Colonic mucosa (tissue), 4 donors: Measurements from ENCODE around the gene DPH2. TPM values are rescaled to one million over a fixed set of nuclear protein-coding genes. Genes with fewer than 3 reads are reported as not detected.

Experiments
- DNase-seq: peaks from one replicate; pipeline ENCODE4 v3.0.0-alpha.2; 2020
- H3K27ac ChIP-seq: fragments of 200-600 bp; one replicate; pipeline ENCODE4 v1.8.0; 2021
- H3K27me3 ChIP-seq: fragments of 200-600 bp; one replicate; pipeline ENCODE4 v1.8.0; 2021
- H3K36me3 ChIP-seq: fragments of 200-600 bp; one replicate; pipeline ENCODE4 v1.8.0; 2021
- H3K4me1 ChIP-seq: fragments of 200-600 bp; one replicate; pipeline ENCODE4 v1.8.0; 2021; ENCODE audit warnings: mild to moderate bottlenecking
- H3K4me3 ChIP-seq: fragments of 200-600 bp; one replicate; pipeline ENCODE4 v1.8.0; 2021
- H3K9ac ChIP-seq, 2 donors: one replicate each; pipeline ENCODE4 v1.7.0; 2013; ENCODE audit warnings: control low read depth in 2 of 2, low read depth in 2 of 2, low read length in 2 of 2
- H3K9me3 ChIP-seq: fragments of 200-600 bp; one replicate; pipeline ENCODE4 v1.8.0; 2021
- intact Hi-C: fragments of 100-400 bp; cut with DNase I; formaldehyde crosslinking; loops from one replicate; pipeline ENCODE4 v1.14.1; 2022
- total RNA-seq, 2 donors: library from RNA; stranded (reverse); fragmentation: NEBNext Ultra II Directional in 1 of 2; extraction: Animal tissue kit (Norgen Biotek cat#: 25700) in 1 of 2; gene quantifications; one replicate each; pipeline ENCODE4 v1.2.1, GENCODE V29; 2021
- TF ChIP-seq, protein P1 (sequence below): fragments of 200-600 bp; IDR thresholded peaks from one replicate; pipeline ENCODE4 v1.8.0; 2022; ENCODE audit warnings: antibody characterized with exemption, mild to moderate bottlenecking
- donor health status: healthy.
- donor health status: DM: no; HTN: no; CAD: no.
- donor health status: DM: no; HTN: no; CAD: no.

DPH2 gene
- total RNA-seq, 2 donors from 2014 or later, result 11.5 to 43.1 TPM

DNA sequence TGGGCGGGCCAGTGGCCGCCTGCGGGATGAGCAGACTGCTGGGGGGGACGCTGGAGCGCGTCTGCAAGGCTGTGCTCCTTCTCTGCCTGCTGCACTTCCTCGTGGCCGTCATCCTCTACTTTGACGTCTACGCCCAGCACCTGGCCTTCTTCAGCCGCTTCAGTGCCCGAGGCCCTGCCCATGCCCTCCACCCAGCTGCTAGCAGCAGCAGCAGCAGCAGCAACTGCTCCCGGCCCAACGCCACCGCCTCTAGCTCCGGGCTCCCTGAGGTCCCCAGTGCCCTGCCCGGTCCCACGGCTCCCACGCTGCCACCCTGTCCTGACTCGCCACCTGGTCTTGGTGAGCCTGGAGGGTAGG, 11.3 kb downstream of the DPH2 start:
- no peaks in the 10 kb centered on the region for H3K9me3 ChIP-seq
- no peak overlapping the region for H3K4me3 ChIP-seq
- DNase-seq, result peak; percentile 83
- H3K9ac ChIP-seq, result peak overlapping the region in 1 of 2 donors; percentile 72
- no peaks in the 10 kb centered on the region for H3K36me3 ChIP-seq
- H3K27me3 ChIP-seq, result no peaks in the 10 kb centered on the region
- H3K27ac ChIP-seq, result peak overlapping the region; percentile 53
- peaks cover 28% of the 10 kb centered on the region for H3K4me1 ChIP-seq
- intact Hi-C loops, result no loop called here
- TF ChIP-seq, protein P1, sequence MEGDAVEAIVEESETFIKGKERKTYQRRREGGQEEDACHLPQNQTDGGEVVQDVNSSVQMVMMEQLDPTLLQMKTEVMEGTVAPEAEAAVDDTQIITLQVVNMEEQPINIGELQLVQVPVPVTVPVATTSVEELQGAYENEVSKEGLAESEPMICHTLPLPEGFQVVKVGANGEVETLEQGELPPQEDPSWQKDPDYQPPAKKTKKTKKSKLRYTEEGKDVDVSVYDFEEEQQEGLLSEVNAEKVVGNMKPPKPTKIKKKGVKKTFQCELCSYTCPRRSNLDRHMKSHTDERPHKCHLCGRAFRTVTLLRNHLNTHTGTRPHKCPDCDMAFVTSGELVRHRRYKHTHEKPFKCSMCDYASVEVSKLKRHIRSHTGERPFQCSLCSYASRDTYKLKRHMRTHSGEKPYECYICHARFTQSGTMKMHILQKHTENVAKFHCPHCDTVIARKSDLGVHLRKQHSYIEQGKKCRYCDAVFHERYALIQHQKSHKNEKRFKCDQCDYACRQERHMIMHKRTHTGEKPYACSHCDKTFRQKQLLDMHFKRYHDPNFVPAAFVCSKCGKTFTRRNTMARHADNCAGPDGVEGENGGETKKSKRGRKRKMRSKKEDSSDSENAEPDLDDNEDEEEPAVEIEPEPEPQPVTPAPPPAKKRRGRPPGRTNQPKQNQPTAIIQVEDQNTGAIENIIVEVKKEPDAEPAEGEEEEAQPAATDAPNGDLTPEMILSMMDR, result no peak

DNA sequence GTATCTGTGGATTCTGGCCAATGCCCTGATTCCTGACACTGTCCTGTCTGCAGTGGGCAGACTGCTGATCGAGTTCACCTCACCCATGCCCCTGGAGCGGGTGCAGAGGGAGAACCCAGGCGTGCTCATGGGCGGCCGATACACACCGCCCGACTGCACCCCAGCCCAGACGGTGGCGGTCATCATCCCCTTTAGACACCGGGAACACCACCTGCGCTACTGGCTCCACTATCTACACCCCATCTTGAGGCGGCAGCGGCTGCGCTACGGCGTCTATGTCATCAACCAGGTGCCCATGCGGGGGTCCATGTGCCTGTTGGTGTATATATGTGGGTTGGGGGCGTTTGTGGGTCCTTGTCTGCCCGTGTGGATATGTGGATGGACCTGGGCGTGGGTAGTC, 11.8 kb downstream of the DPH2 start:
- no peak for DNase-seq
- Histone ChIP-seq H3K27me3 (no peaks in the 10 kb centered on the region), H3K27ac (no peak overlapping the region), H3K9me3 (no peaks in the 10 kb centered on the region), H3K4me3 (no peak overlapping the region), H3K36me3 (no peaks in the 10 kb centered on the region), H3K4me1 (peaks cover 25% of the 10 kb centered on the region), H3K9ac (no peak overlapping the region)
- TF ChIP-seq, protein P1, result no peak
- intact Hi-C loops, result no loop called here

DNA sequence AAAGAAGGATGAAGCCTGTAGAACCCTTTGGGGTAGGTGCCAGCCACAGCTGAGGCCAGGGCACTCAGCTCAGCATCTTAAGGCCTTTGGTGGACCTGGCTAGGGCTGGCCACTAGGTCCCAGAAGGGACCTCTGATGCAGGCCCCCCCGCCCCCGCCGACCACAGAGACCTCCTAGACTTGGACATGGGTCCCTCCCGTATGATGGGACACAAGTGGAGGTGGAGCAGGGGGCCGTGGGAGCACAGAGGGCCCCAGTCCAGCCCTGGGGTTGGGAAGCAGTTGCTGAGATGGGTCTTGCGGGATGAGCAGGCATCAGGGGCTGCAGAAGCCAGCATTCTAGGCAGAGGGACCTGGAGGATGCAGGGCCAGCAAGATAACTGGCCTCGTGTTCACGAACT, 12.4 kb downstream of the DPH2 start:
- no peak overlapping the region for H3K4me3 ChIP-seq
- H3K27me3 ChIP-seq, result no peaks in the 10 kb centered on the region
- H3K4me1 ChIP-seq, result peaks cover 19% of the 10 kb centered on the region
- no peak overlapping the region for H3K27ac ChIP-seq
- TF ChIP-seq, protein P1, result no peak
- no peak for DNase-seq
- intact Hi-C loops, result no loop called here
- H3K9ac ChIP-seq, result no peak overlapping the region
- no peaks in the 10 kb centered on the region for H3K36me3 ChIP-seq
- H3K9me3 ChIP-seq, result no peaks in the 10 kb centered on the region

DNA sequence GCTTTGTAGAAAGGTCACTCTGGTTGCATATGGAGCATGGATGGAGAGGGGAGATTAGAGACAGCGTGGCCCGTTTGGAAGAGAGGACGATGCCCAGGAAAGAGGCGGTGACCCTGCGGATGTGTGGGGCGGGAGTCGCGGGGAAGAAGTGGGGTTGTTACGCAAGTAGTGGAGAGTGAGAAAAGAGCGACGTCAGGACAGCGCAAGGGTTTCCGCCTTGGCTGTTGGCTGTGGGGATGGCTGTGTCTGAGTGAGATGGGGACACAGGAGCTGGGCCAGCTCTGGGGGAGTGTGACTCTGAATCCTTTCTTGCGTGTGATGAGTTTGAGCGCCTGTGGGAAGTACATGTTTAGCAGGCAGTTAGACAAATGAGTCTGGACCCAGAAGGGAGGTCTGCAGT, 13.0 kb downstream of the DPH2 start:
- Histone ChIP-seq H3K9ac (no peak overlapping the region), H3K9me3 (no peaks in the 10 kb centered on the region), H3K4me1 (peaks cover 19% of the 10 kb centered on the region), H3K36me3 (no peaks in the 10 kb centered on the region), H3K4me3 (no peak overlapping the region), H3K27me3 (no peaks in the 10 kb centered on the region), H3K27ac (no peak overlapping the region)
- no peak for DNase-seq
- TF ChIP-seq, protein P1, result no peak
- intact Hi-C loops, result no loop called here

DNA sequence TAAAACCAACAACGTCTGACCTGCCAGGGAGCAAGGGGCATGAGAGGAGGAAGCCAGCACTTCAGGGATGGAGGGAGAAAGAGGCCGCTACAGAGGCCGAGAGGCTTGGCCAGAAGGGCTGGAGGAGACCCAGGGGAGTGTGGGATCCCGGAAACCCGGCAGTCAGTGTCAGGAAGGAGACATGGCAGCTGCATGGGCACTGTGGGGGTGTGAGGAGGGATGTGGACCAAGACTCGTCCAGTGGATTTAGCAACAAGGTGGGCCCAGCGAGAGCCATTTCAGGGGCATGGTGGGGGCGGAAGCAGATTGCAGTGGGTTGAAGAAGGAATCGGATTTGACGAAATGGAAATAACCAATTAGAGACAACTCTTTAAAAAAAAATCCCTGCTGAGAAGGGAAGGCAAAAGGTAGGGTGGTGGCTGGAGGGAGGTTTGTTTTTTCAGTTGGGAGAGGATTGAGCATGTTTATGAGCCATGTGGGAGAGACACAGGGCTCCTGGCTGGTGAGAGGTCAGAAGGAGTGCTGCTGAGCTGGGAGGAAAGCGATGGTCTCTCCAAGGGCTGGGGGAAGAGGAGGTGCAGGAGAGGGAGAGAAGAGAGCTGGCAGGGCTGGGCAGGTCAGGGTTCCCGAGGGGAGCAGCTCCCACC, 13.6 kb downstream of the DPH2 start:
- Histone ChIP-seq H3K4me1 (peaks cover 14% of the 10 kb centered on the region), H3K27ac (no peak overlapping the region), H3K9me3 (no peaks in the 10 kb centered on the region), H3K9ac (no peak overlapping the region), H3K4me3 (no peak overlapping the region), H3K27me3 (no peaks in the 10 kb centered on the region), H3K36me3 (no peaks in the 10 kb centered on the region)
- intact Hi-C loops, result no loop called here
- TF ChIP-seq, protein P1, result no peak
- no peak for DNase-seq
